Mammary epithelial cell (primary cell): ENCODE results near the gene DPH1.

ENCODE experiments used
- CTCF ChIP-seq, 2 donors: IDR thresholded peaks in 1 of 2; conservative IDR thresholded peaks in 1 of 2; 2 replicates each; pipeline ENCODE4 v1.5.1; 2011 to 2012; ENCODE audit warnings: inconsistent platforms in 2 of 2, low read length in 2 of 2, mild to moderate bottlenecking in 2 of 2, control low read depth in 1 of 2, low read depth in 1 of 2; ENCODE audit not compliant: insufficient read depth in 1 of 2; ENCODE audit errors: extremely low read depth in 1 of 2
- EZH2 ChIP-seq: IDR thresholded peaks from 2 replicates; pipeline ENCODE4 v1.6.1; 2012; ENCODE audit warnings: low read length, inconsistent platforms, borderline replicate concordance

GRCh38 chr17:2056206-2057174 is 26.5 kb downstream of the DPH1 start:
- TF ChIP-seq CTCF (conservative IDR thresholded peaks at IDR 0.05 in 1 of 2, IDR thresholded peaks at IDR 0.05 in 1 of 2; ENCODE audit: extremely low read depth in 1 of 2, insufficient read depth in 1 of 2, low read depth in 1 of 2, low read length in 2 of 2) = no peak
- TF ChIP-seq EZH2 = no peak
